IPS-18a (cell line): ENCODE data around the gene TMBIM1.
"Not testable (repeated sequence)": the region's sequence is repeated elsewhere in the genome, so short reads cannot be mapped to it uniquely, and the experiment has no call there.

ENCODE experiments used
- H3K27ac ChIP-seq: one replicate; pipeline ENCODE4 v1.5.1; 2013; ENCODE audit warnings: low read length
- H3K27me3 ChIP-seq: one replicate; pipeline ENCODE4 v1.6.1; 2013; ENCODE audit warnings: mild to moderate bottlenecking, low read length; ENCODE audit not compliant: control insufficient read depth, insufficient read depth
- H3K36me3 ChIP-seq: one replicate; pipeline ENCODE4 v1.6.1; 2013; ENCODE audit warnings: low read depth, low read length; ENCODE audit not compliant: control insufficient read depth
- H3K4me1 ChIP-seq: one replicate; pipeline ENCODE4 v1.6.1; 2013; ENCODE audit warnings: low read depth, low read length; ENCODE audit not compliant: control insufficient read depth
- H3K4me3 ChIP-seq: one replicate; pipeline ENCODE4 v1.5.1; 2013; ENCODE audit warnings: low read length
- H3K9ac ChIP-seq: one replicate; pipeline ENCODE4 v1.6.1; 2013; ENCODE audit warnings: mild to moderate bottlenecking, low read length, moderate library complexity
- H3K9me3 ChIP-seq: one replicate; pipeline ENCODE4 v1.6.1; 2013; ENCODE audit warnings: low read depth, low read length; ENCODE audit not compliant: control insufficient read depth

TMBIM1 gene

GRCh38 chr2:218273908-218274249 lies 18.4 kb downstream of the TMBIM1 start:
- Histone ChIP-seq H3K9me3 (no peaks in the 10 kb centered on the region), H3K4me3 (no peak overlapping the region), H3K27me3 (no peaks in the 10 kb centered on the region), H3K4me1 (no peaks in the 10 kb centered on the region), H3K27ac (no peak overlapping the region), H3K9ac (no peak overlapping the region), H3K36me3 (peaks cover 24% of the 10 kb centered on the region)

DNA sequence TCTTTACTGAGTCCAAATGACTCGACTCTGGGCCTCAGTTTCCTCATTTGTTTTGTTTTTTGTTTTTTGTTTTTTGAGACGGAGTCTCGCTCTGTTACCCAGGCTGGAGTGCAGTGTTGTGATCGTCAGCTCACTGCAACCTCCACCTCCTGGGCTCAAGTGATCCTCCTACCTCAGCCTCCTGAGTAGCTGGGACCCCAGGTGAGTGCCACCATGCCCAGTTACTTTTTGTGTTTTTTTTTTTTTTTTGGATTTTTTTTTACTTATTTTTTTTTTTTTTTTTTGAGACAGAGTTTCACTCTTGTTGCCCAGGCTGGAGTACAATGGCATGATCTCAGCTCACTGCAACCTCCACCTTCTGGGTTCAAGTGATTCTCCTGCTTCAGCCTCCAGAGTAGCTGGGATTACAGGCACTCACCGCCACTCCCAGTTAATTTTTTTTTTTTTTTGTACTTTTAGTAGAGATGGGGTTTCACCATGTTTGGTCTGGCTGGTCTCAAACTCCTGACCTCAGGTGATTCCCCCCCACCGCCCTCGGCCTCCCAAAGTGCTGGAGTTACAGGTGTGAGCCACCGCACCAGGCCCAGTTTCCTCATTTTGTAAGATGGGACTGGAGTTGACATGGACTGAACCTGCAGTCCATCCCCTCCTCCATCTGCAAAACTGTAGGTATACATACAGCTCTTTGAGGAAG lies 18.9 kb downstream of the TMBIM1 start:
- not testable (repeated sequence) for H3K27ac ChIP-seq, H3K9ac ChIP-seq, H3K4me1 ChIP-seq, H3K27me3 ChIP-seq, H3K4me3 ChIP-seq, H3K9me3 ChIP-seq
- peaks cover 24% of the 10 kb centered on the region for H3K36me3 ChIP-seq

GRCh38 chr2:218272531-218273212 lies 19.6 kb downstream of the TMBIM1 start:
- Histone ChIP-seq H3K4me3 (no peak overlapping the region), H3K27me3 (no peaks in the 10 kb centered on the region), H3K4me1 (no peaks in the 10 kb centered on the region), H3K36me3 (peaks cover 24% of the 10 kb centered on the region), H3K9me3 (no peaks in the 10 kb centered on the region), H3K9ac (no peak overlapping the region), H3K27ac (no peak overlapping the region)

DNA sequence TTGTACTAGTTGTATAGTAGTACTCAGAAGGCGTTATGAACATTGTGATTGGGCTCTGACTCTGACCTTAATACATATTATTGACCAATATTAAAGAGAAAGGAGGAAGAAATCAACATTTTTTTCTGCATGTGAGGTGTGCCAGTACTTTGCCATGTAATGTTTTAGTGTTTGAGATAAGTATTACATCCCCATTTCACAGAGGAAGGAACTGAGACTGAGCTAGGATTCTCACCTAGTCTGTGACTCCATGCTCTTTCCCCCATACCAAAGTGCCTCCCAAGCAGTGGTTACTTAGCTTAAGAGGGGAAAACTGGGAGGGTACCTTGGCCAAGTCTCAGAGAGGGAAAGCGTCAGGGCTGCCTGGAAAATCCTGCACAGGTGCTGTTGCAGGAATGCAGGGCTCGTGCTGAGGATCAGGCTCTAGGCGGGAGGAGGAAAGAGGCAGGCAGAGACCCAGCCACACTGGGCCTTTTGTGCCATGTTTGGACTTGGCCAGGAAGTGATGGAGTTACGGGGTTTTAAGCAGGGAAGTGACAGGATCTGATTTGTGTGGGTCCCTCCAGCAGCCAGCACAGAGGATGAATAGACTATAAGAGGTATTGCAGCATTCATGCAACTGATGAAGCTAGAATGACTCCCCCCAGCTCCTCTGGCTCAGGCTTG lies 20.3 kb downstream of the TMBIM1 start:
- Histone ChIP-seq H3K27me3 (no peaks in the 10 kb centered on the region), H3K9ac (no peak overlapping the region), H3K4me3 (no peak overlapping the region), H3K9me3 (no peaks in the 10 kb centered on the region), H3K36me3 (peaks cover 26% of the 10 kb centered on the region), H3K27ac (no peak overlapping the region), H3K4me1 (no peaks in the 10 kb centered on the region)

DNA sequence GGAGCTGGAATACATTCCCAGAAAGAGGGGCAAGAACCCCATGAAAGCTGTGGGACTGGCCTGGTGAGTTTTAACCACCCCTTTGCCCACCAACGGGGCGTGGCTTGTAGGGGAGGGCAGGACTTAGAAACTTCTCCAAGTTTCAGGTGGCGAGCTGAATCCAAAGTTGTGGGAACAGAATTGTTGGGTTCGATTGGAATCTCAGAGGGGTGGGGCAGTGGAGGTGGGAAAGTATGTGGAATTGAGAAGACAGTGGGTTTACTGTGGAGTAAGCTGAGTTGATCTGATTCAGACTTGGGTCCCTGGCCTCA lies 20.9 kb downstream of the TMBIM1 start:
- Histone ChIP-seq H3K9ac (no peak overlapping the region), H3K9me3 (no peaks in the 10 kb centered on the region), H3K36me3 (peaks cover 32% of the 10 kb centered on the region)

GRCh38 chr2:218270721-218271486 lies 21.4 kb downstream of the TMBIM1 start:
- H3K27ac ChIP-seq = no peak overlapping the region
- H3K27me3 ChIP-seq = no peaks in the 10 kb centered on the region
- no peaks in the 10 kb centered on the region for H3K9me3 ChIP-seq
- H3K9ac ChIP-seq = peak overlapping the region; percentile 78
- H3K4me3 ChIP-seq = peak overlapping the region; percentile 90
- no peaks in the 10 kb centered on the region for H3K4me1 ChIP-seq
- peaks cover 32% of the 10 kb centered on the region for H3K36me3 ChIP-seq

More for the DNA sequence above, 20.9 kb downstream of the TMBIM1 start:
- no peaks in the 10 kb centered on the region for H3K4me1 ChIP-seq
- no peaks in the 10 kb centered on the region for H3K27me3 ChIP-seq
- no peak overlapping the region for H3K27ac ChIP-seq
- peak overlapping the region; percentile 90 for H3K4me3 ChIP-seq

DNA sequence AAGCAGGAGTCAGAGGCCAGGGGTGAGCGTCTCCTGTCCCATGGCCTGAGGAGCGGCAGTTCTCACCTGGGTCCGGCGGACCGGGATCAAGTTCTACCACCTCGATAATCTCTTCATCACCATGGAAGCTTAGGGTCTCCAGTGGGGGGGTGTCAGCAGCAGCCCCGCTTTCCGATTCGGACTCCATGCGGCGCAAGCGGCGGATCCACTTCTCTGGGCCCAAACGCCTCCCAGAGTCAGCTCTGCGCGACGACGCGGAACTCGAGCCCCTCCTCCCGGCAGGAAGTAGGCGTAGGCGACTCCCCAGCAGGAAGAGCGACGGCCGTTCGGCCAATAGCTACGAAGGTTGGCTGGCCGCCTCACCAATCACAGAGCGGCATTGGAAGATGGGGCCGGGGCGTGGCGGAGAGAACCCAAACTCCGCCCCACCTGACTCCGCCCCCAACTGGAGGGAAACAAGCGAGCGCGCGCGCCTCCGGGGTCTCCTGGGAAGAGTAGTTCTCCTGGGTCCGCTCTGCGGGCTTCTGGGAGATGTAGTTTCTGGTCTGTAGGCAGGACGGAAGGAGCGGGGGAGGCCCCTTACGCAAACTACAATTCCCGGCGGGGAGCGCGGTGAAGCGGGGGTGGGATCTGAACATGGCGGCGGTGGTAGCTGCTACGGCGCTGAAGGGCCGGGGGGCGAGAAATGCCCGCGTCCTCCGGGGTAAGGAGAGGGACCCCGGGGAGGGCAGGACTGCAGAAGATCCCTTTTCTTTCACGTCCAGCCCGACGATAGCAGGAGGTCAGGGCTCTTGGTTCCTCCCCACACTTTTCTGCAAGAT lies 22.2 kb downstream of the TMBIM1 start, which contains the start of the genes AAMP and PNKD:
AAMP (minus strand) TSS at position 238 of the 821 bp plus-strand sequence; CDS start at position 187, 51 bp downstream.
PNKD (plus strand) TSS at position 620 of the 821 bp plus-strand sequence; CDS start at position 637, 17 bp downstream.
- H3K4me3 ChIP-seq = peak within 1 kb of the TSS; percentile 96
- no peaks in the 10 kb centered on the region for H3K4me1 ChIP-seq
- no peaks in the 10 kb centered on the region for H3K9me3 ChIP-seq
- H3K36me3 ChIP-seq = peaks cover 32% of the 10 kb centered on the region
- peak within 1 kb of the TSS; percentile 79 for H3K27ac ChIP-seq
- no peaks in the 10 kb centered on the region for H3K27me3 ChIP-seq
- peak within 1 kb of the TSS; percentile 80 for H3K9ac ChIP-seq

DNA sequence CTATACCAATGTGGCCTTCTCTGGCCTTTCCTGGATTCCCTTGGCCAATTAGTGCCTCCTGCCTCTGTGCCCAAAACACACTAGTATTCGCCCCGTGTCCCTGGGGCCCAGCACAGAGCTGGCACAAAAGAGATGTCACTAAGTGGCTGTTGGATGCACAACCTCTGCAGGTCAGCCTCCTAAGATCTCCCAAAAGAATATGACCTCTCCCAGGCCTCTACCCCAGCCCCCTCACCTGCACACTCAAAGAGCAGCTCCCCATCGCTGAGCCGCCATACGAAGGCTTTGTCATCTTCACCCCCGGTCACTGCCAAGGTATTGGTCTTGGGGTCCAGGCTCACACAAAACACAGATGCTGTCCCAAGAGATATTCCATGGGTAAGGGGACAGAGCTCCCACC lies 25.0 kb downstream of the TMBIM1 start:
- Histone ChIP-seq H3K9ac (no peak overlapping the region), H3K9me3 (no peaks in the 10 kb centered on the region), H3K4me3 (no peak overlapping the region), H3K27me3 (no peaks in the 10 kb centered on the region), H3K4me1 (no peaks in the 10 kb centered on the region), H3K36me3 (peaks cover 37% of the 10 kb centered on the region), H3K27ac (no peak overlapping the region)

GRCh38 chr2:218266316-218266979 lies 25.9 kb downstream of the TMBIM1 start:
- H3K4me1 ChIP-seq = peaks cover under 1% of the 10 kb centered on the region
- no peak overlapping the region for H3K27ac ChIP-seq
- no peak overlapping the region for H3K9ac ChIP-seq

DNA sequence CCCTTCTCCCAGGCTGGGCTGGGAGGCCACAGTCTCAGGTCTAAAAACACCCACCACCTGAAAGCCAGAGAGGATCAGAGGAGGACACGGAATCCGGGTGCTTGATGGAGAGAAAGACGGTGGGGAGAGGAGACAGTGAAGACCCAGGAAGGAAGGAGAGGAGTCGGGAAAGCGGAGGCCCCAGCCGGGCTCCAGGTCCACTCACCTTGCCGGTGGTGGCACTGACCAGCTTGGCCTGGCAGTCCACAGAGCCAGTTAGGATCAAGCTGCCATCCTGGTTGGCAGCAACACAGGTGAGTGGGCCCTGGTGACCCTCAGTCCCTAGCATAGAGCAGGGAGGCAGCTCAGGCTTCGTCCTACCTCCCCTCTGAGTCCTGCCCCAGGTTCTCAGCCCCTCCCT lies 26.7 kb downstream of the TMBIM1 start:
- no peak overlapping the region for H3K9ac ChIP-seq
- H3K27me3 ChIP-seq = no peaks in the 10 kb centered on the region
- H3K9me3 ChIP-seq = no peaks in the 10 kb centered on the region
- no peak overlapping the region for H3K27ac ChIP-seq
- no peak overlapping the region for H3K4me3 ChIP-seq
- H3K36me3 ChIP-seq = peaks cover 37% of the 10 kb centered on the region
- H3K4me1 ChIP-seq = peaks cover 8% of the 10 kb centered on the region

More at GRCh38 chr2:218266316-218266979, 25.9 kb downstream of the TMBIM1 start:
- no peaks in the 10 kb centered on the region for H3K9me3 ChIP-seq
- H3K4me3 ChIP-seq = no peak overlapping the region
- no peaks in the 10 kb centered on the region for H3K27me3 ChIP-seq
- peaks cover 37% of the 10 kb centered on the region for H3K36me3 ChIP-seq
